ENCODE data around the gene CCDC183. TPM values are rescaled to one million over a fixed set of nuclear protein-coding genes. Genes with fewer than 3 reads are reported as not detected.
"Not testable (repeated sequence)": the region's sequence is repeated elsewhere in the genome, so short reads cannot be mapped to it uniquely, and the experiment has no call there.

CCDC183 gene
- total RNA-seq, 1 donor from 2014 or later, result 0.84 TPM

DNA sequence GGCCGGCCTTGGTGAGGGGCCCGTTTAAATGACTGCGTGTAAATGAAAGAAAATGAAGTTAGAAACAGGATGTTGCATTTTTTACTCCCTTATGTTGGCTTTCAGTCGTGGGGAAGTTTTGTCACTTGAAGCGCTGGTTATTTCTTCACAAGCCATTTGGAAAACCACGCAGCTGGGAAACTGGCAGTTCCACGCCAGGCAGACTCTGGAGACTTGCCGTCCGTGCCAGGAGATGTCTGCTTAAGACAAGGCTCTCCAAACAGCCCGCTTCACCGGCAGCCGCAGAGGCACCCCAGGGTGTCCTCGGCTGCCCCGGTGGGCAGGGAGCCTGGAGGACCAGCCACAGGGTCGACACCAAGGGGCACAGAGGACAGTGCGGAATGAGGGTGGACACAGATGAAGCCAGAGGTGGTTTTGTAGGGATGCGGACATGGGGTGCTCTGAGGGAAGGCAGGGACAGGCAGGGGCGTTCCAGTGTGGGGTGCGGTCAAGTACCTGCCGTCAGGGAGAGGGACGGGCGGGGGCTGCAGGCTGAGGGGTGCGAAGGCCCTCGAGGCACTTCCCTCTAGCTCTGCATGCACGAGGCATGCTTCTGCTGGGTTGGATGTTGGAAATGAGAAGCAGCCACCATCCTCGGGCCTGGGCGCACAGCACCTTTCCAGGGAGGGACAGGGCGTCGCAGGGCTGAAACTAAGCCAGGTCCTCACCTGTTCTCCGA, 35.0 kb downstream of the CCDC183 start:
- H3K36me3 Mint-ChIP-seq (ENCODE audit: low read depth, unreplicated experiment), result peaks cover 8% of the 10 kb centered on the region
- no peaks in the 10 kb centered on the region for H3K79me2 ChIP-seq (ENCODE audit: insufficient read depth, low read length)
- H3K27ac Mint-ChIP-seq (ENCODE audit: unreplicated experiment), result no peak overlapping the region
- H3K27ac ChIP-seq (ENCODE audit: low read depth, low read length), result no peak overlapping the region
- DNase-seq (ENCODE audit: low read depth), result no peak
- FAIRE-seq, result no peak
- H3K4me1 Mint-ChIP-seq (ENCODE audit: low read depth, unreplicated experiment), result no peaks in the 10 kb centered on the region
- no peak overlapping the region for H3K9ac ChIP-seq (ENCODE audit: low read length)
- peaks cover 3% of the 10 kb centered on the region for H4K20me1 ChIP-seq (ENCODE audit: insufficient read depth, low read length)
- no peak overlapping the region for H2AFZ ChIP-seq (ENCODE audit: low read depth, low read length)
- no peak overlapping the region for H3K4me2 ChIP-seq (ENCODE audit: low read length)
- no peaks in the 10 kb centered on the region for H3K9me3 ChIP-seq (ENCODE audit: insufficient read depth, low read depth, low read length)
- H3K4me1 ChIP-seq (ENCODE audit: insufficient read depth, low read length), result no peaks in the 10 kb centered on the region
- H3K4me3 Mint-ChIP-seq (ENCODE audit: unreplicated experiment), result no peak overlapping the region
- TF ChIP-seq, protein P1, sequence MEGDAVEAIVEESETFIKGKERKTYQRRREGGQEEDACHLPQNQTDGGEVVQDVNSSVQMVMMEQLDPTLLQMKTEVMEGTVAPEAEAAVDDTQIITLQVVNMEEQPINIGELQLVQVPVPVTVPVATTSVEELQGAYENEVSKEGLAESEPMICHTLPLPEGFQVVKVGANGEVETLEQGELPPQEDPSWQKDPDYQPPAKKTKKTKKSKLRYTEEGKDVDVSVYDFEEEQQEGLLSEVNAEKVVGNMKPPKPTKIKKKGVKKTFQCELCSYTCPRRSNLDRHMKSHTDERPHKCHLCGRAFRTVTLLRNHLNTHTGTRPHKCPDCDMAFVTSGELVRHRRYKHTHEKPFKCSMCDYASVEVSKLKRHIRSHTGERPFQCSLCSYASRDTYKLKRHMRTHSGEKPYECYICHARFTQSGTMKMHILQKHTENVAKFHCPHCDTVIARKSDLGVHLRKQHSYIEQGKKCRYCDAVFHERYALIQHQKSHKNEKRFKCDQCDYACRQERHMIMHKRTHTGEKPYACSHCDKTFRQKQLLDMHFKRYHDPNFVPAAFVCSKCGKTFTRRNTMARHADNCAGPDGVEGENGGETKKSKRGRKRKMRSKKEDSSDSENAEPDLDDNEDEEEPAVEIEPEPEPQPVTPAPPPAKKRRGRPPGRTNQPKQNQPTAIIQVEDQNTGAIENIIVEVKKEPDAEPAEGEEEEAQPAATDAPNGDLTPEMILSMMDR (IDR thresholded peaks at IDR 0.05; ENCODE audit: insufficient read depth, low read depth, low read length), result no peak
- TF ChIP-seq EZH2 (IDR thresholded peaks at IDR 0.05; ENCODE audit: insufficient read depth, low read length), result no peak
- H3K4me3 ChIP-seq (ENCODE audit: insufficient read depth, low read depth, low read length), result no peak overlapping the region
- no peaks in the 10 kb centered on the region for H3K27me3 Mint-ChIP-seq (ENCODE audit: low read depth, unreplicated experiment)
- no peaks in the 10 kb centered on the region for H3K27me3 ChIP-seq (ENCODE audit: insufficient read depth, low read length)
- H3K9me3 Mint-ChIP-seq (ENCODE audit: unreplicated experiment), result no peaks in the 10 kb centered on the region
- H3K36me3 ChIP-seq (ENCODE audit: insufficient read depth, low read length), result no peaks in the 10 kb centered on the region

DNA sequence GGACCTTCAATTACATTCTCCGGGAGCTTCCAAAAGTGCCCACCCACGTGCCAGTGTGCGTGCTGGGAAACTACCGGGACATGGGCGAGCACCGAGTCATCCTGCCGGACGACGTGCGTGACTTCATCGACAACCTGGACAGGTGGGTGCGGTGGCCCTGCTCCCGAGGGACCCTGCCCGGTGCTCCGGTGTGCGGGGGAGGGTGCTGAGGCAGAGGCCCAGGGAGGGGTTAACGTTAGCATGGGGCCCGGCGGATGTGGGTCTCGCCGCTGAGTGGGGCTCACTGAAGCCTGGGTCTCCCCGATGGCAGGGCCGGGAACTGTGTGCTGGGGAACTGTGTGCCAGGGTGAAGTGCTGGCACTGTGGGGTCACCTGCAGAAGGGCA, 35.6 kb downstream of the CCDC183 start:
- Histone ChIP-seq H3K9ac (ENCODE audit: low read length) (no peak overlapping the region), H3K4me2 (ENCODE audit: low read length) (no peak overlapping the region), H3K36me3 (ENCODE audit: insufficient read depth, low read length) (no peaks in the 10 kb centered on the region), H4K20me1 (ENCODE audit: insufficient read depth, low read length) (peaks cover 3% of the 10 kb centered on the region), H3K4me3 (ENCODE audit: insufficient read depth, low read depth, low read length) (no peak overlapping the region), H3K27me3 (ENCODE audit: insufficient read depth, low read length) (no peaks in the 10 kb centered on the region), H3K9me3 (ENCODE audit: insufficient read depth, low read depth, low read length) (no peaks in the 10 kb centered on the region), H3K4me1 (ENCODE audit: insufficient read depth, low read length) (no peaks in the 10 kb centered on the region), H3K27ac (ENCODE audit: low read depth, low read length) (no peak overlapping the region), H2AFZ (ENCODE audit: low read depth, low read length) (no peak overlapping the region), H3K79me2 (ENCODE audit: insufficient read depth, low read length) (no peaks in the 10 kb centered on the region)
- H3K4me3 Mint-ChIP-seq (ENCODE audit: unreplicated experiment), result no peak overlapping the region
- FAIRE-seq (no peak), DNase-seq (ENCODE audit: low read depth) (no peak)
- H3K27me3 Mint-ChIP-seq (ENCODE audit: low read depth, unreplicated experiment), result no peaks in the 10 kb centered on the region
- H3K36me3 Mint-ChIP-seq (ENCODE audit: low read depth, unreplicated experiment), result peaks cover 8% of the 10 kb centered on the region
- H3K9me3 Mint-ChIP-seq (ENCODE audit: unreplicated experiment), result no peaks in the 10 kb centered on the region
- no peaks in the 10 kb centered on the region for H3K4me1 Mint-ChIP-seq (ENCODE audit: low read depth, unreplicated experiment)
- no peak overlapping the region for H3K27ac Mint-ChIP-seq (ENCODE audit: unreplicated experiment)
- TF ChIP-seq, protein P1 (IDR thresholded peaks at IDR 0.05; ENCODE audit: insufficient read depth, low read depth, low read length), result no peak
- no peak for TF ChIP-seq EZH2 (IDR thresholded peaks at IDR 0.05; ENCODE audit: insufficient read depth, low read length)

DNA sequence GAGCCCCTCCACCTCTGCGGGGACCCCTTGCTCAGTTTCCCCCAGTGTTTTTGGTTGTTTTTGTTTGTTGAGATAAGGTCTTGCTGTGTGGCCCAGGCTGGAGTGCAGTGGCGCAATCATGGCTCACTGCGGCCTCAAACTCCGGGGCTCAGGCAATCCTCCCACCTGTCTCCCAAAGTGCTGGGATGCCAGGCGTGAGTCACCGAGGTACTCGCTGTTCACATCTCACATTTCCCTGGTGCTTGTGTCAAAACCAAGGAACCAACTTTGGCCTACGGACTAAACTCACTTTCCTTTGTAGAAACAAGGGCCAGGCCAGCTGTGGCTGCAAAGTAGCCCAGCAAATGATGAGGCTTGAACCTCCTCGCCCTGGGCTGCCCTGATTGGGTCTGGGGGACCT, 36.4 kb downstream of the CCDC183 start:
- H3K4me1 ChIP-seq (ENCODE audit: insufficient read depth, low read length), result no peaks in the 10 kb centered on the region
- H3K27ac Mint-ChIP-seq (ENCODE audit: unreplicated experiment), result no peak overlapping the region
- no peak overlapping the region for H2AFZ ChIP-seq (ENCODE audit: low read depth, low read length)
- H3K4me1 Mint-ChIP-seq (ENCODE audit: low read depth, unreplicated experiment), result no peaks in the 10 kb centered on the region
- no peak overlapping the region for H3K27ac ChIP-seq (ENCODE audit: low read depth, low read length)
- no peak overlapping the region for H3K9ac ChIP-seq (ENCODE audit: low read length)
- H3K27me3 ChIP-seq (ENCODE audit: insufficient read depth, low read length), result no peaks in the 10 kb centered on the region
- FAIRE-seq, result no peak
- H3K79me2 ChIP-seq (ENCODE audit: insufficient read depth, low read length), result no peaks in the 10 kb centered on the region
- H3K4me2 ChIP-seq (ENCODE audit: low read length), result no peak overlapping the region
- H3K4me3 Mint-ChIP-seq (ENCODE audit: unreplicated experiment), result no peak overlapping the region
- no peaks in the 10 kb centered on the region for H3K36me3 ChIP-seq (ENCODE audit: insufficient read depth, low read length)
- DNase-seq (ENCODE audit: low read depth), result no peak
- no peaks in the 10 kb centered on the region for H3K9me3 Mint-ChIP-seq (ENCODE audit: unreplicated experiment)
- peaks cover 3% of the 10 kb centered on the region for H4K20me1 ChIP-seq (ENCODE audit: insufficient read depth, low read length)
- TF ChIP-seq, protein P1 (IDR thresholded peaks at IDR 0.05; ENCODE audit: insufficient read depth, low read depth, low read length), result no peak
- TF ChIP-seq EZH2 (IDR thresholded peaks at IDR 0.05; ENCODE audit: insufficient read depth, low read length), result no peak
- H3K9me3 ChIP-seq (ENCODE audit: insufficient read depth, low read depth, low read length), result no peaks in the 10 kb centered on the region
- H3K27me3 Mint-ChIP-seq (ENCODE audit: low read depth, unreplicated experiment), result no peaks in the 10 kb centered on the region
- no peak overlapping the region for H3K4me3 ChIP-seq (ENCODE audit: insufficient read depth, low read depth, low read length)
- H3K36me3 Mint-ChIP-seq (ENCODE audit: low read depth, unreplicated experiment), result peaks cover 8% of the 10 kb centered on the region

DNA sequence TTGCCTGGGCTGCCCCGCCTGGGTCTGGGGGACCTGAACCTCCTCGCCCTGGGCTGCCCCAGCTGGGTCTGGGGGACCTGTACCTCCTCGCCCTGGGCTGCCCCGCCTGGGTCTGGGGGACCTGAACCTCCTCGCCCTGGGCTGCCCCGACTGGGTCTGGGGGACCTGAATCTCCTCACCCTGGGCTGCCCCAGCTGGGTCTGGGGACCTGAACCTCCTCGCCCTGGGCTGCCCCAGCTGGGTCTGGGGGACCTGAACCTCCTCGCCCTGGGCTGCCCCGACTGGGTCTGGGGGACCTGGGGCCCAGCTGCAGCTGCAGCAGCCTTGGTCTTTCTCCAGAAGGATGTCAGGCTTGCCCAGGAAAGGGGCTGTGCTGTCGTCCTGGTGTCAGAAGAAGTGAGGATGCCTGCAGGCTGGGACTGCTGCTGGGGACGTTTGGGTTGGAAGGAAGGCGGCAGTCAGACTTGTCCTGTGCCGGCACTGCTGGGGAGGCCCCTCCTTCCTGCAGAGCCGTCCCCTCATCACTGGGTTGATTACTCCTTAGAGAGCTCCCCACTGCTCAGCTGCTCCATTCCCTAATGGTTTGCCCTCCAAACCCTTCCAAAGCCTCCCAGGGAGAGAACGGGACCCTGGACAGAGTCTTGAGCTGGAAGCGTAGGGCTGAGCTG, 37.4 kb downstream of the CCDC183 start:
- H3K4me2 ChIP-seq (ENCODE audit: low read length); H3K9ac ChIP-seq (ENCODE audit: low read length); H3K36me3 Mint-ChIP-seq (ENCODE audit: low read depth, unreplicated experiment); H3K27me3 ChIP-seq (ENCODE audit: insufficient read depth, low read length); DNase-seq (ENCODE audit: low read depth); H3K79me2 ChIP-seq (ENCODE audit: insufficient read depth, low read length); H3K27ac Mint-ChIP-seq (ENCODE audit: unreplicated experiment); FAIRE-seq; H3K4me3 Mint-ChIP-seq (ENCODE audit: unreplicated experiment); H4K20me1 ChIP-seq (ENCODE audit: insufficient read depth, low read length); H3K4me3 ChIP-seq (ENCODE audit: insufficient read depth, low read depth, low read length); H3K9me3 ChIP-seq (ENCODE audit: insufficient read depth, low read depth, low read length); H3K36me3 ChIP-seq (ENCODE audit: insufficient read depth, low read length); H3K9me3 Mint-ChIP-seq (ENCODE audit: unreplicated experiment); H3K4me1 Mint-ChIP-seq (ENCODE audit: low read depth, unreplicated experiment); H3K27me3 Mint-ChIP-seq (ENCODE audit: low read depth, unreplicated experiment); H2AFZ ChIP-seq (ENCODE audit: low read depth, low read length); H3K4me1 ChIP-seq (ENCODE audit: insufficient read depth, low read length); H3K27ac ChIP-seq (ENCODE audit: low read depth, low read length): not testable (repeated sequence)

Data from astrocyte (in vitro differentiated cells and primary cell).